SK-MEL-5 (cell line): ENCODE measurements around the gene LSR. TPM values are rescaled to one million over a fixed set of nuclear protein-coding genes. Genes with fewer than 3 reads are reported as not detected.
"Not testable (repeated sequence)": the region's sequence is repeated elsewhere in the genome, so short reads cannot be mapped to it uniquely, and the experiment has no call there.

Source experiments
- DNase-seq: peaks from one replicate; pipeline ENCODE4 v3.0.0-alpha.2; 2016; ENCODE audit warnings: low read depth, low spot score
- in situ Hi-C: cut with HindIII; loops from 2 replicates; pipeline ENCODE4 v1.10.0; 2016; ENCODE audit warnings: low sequenced_read_pairs, high pct_unique_total_duplicates, low pct_unique_long_range_greater_than_20kb
- total RNA-seq: library from RNA; depleted of rRNA; stranded (reverse); fragments of >200 nt; shearing (Covaris generic); gene quantifications from 2 replicates; pipeline ENCODE4 v1.2.3, GENCODE V29; 2014

LSR gene
- total RNA-seq, 1 experiment from 2014 or later, result 1.2 TPM

- in situ Hi-C loops, result no loop called here
- no peak for DNase-seq
Measured at GRCh38 chr19:35216016-35216832, 32.6 kb upstream of the LSR start.

- DNase-seq, result peak; percentile 37
- in situ Hi-C loops, result no loop called here
Measured at GRCh38 chr19:35216833-35217648, 31.8 kb upstream of the LSR start.

GRCh38 chr19:35217649-35217990, 31.2 kb upstream of the LSR start:
- DNase-seq, result no peak
- in situ Hi-C loops, result no loop called here

GRCh38 chr19:35219008-35219407, 29.8 kb upstream of the LSR start:
- DNase-seq, result no peak
- in situ Hi-C loops, result no loop called here

GRCh38 chr19:35220315-35220921, 28.4 kb upstream of the LSR start:
- in situ Hi-C loops, result no loop called here
- DNase-seq, result no peak

- DNase-seq, in situ Hi-C loops: not testable (repeated sequence)
Measured at GRCh38 chr19:35220973-35221590, 27.7 kb upstream of the LSR start.

GRCh38 chr19:35222373-35223015, 26.3 kb upstream of the LSR start:
- DNase-seq, result no peak
- in situ Hi-C loops, result no loop called here

GRCh38 chr19:35223084-35223790, 25.6 kb upstream of the LSR start:
- in situ Hi-C loops, result no loop called here
- no peak for DNase-seq

GRCh38 chr19:35223862-35224505, 24.8 kb upstream of the LSR start:
- in situ Hi-C loops, result no loop called here
- no peak for DNase-seq

- in situ Hi-C loops, result no loop called here
- DNase-seq, result no peak
Measured at GRCh38 chr19:35224681-35225571, 23.9 kb upstream of the LSR start.

- in situ Hi-C loops, result no loop called here
- no peak for DNase-seq
Measured at GRCh38 chr19:35225951-35226350, 22.9 kb upstream of the LSR start.

GRCh38 chr19:35226748-35227147, 22.1 kb upstream of the LSR start:
- no peak for DNase-seq
- in situ Hi-C loops, result no loop called here

GRCh38 chr19:35228177-35228930, 20.4 kb upstream of the LSR start, which contains the start of gene FAM187B:
FAM187B (minus strand) TSS chr19:35228739; CDS start chr19:35228680, 59 bp downstream.
- in situ Hi-C loops, result no loop called here
- DNase-seq, result no peak

GRCh38 chr19:35229601-35230000, 19.2 kb upstream of the LSR start:
- DNase-seq, result no peak
- in situ Hi-C loops, result no loop called here
